ENCODE data around the gene NUDT19.
"Not testable (repeated sequence)": the region's sequence is repeated elsewhere in the genome, so short reads cannot be mapped to it uniquely, and the experiment has no call there.

DNA sequence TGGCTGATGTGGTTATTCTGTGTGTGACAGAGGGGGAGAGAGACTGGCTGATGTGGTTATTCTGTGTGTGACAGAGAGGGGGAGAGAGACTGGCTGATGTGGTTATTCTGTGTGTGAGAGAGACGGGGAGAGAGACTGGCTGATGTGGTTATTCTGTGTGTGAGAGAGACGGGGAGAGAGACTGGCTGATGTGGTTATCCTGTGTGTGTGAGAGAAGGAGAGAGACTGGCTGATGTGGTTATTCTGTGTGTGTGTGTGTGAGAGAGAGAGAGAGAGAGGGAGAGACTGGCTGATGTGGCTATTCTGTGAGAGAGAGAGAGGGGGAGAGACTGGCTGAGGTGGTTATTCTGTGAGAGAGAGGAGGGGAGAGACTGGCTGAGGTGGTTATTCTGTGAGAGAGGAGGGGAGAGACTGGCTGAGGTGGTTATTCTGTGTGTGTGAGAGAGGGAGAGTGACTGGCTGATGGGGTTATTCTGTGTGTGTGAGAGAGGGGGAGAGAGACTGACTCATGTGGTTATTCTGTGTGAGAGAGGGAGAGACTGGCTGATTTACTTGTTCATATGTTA is 55.1 kb downstream of the NUDT19 start:
- TF ChIP-seq, protein P1, sequence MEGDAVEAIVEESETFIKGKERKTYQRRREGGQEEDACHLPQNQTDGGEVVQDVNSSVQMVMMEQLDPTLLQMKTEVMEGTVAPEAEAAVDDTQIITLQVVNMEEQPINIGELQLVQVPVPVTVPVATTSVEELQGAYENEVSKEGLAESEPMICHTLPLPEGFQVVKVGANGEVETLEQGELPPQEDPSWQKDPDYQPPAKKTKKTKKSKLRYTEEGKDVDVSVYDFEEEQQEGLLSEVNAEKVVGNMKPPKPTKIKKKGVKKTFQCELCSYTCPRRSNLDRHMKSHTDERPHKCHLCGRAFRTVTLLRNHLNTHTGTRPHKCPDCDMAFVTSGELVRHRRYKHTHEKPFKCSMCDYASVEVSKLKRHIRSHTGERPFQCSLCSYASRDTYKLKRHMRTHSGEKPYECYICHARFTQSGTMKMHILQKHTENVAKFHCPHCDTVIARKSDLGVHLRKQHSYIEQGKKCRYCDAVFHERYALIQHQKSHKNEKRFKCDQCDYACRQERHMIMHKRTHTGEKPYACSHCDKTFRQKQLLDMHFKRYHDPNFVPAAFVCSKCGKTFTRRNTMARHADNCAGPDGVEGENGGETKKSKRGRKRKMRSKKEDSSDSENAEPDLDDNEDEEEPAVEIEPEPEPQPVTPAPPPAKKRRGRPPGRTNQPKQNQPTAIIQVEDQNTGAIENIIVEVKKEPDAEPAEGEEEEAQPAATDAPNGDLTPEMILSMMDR (IDR thresholded peaks at IDR 0.05) = not testable (repeated sequence)
- not testable (repeated sequence) for TF ChIP-seq POLR2A (IDR thresholded peaks at IDR 0.05)

Data from testis (tissue), 2 donors.